ENCODE results near the gene UGT1A4.

DNA sequence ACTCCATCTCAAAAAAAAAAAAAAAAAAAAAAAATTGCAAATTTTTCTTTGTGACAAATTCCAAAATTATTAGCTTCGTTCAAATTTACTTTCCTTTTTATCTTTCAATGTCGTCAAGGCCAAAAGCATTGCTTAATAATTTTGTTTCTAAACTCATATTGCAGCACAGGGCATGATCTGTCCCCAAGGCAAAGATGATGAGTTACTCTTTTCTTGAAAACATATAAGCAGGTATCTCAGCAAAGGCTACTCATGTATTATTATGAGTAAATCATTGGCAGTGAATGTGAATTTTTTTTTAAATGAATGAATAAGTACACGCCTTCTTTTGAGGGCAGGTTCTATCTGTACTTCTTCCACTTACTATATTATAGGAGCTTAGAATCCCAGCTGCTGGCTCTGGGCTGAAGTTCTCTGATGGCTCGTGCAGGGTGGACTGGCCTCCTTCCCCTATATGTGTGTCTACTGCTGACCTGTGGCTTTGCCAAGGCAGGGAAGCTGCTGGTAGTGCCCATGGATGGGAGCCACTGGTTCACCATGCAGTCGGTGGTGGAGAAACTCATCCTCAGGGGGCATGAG lies 36.9 kb upstream of the UGT1A4 start, which contains the start of gene UGT1A7:
- no peak for TF ChIP-seq SETDB1 (IDR thresholded peaks at IDR 0.05; ENCODE audit: low read length)
- no peak for TF ChIP-seq POLR2A (conservative IDR thresholded peaks at IDR 0.05)
- TF ChIP-seq ZNF274 (IDR thresholded peaks at IDR 0.05; ENCODE audit: borderline replicate concordance, low read depth, low read length) = no peak
- no peak for TF ChIP-seq ETV6 (IDR thresholded peaks at IDR 0.05; ENCODE audit: borderline replicate concordance in 1 of 2, low read depth in 2 of 2, low read length in 1 of 2)
- no peak for TF ChIP-seq ETV6 (CRISPR knock-in tag; IDR thresholded peaks at IDR 0.05; ENCODE audit: borderline replicate concordance)
- TF ChIP-seq ILK (tag; IDR thresholded peaks at IDR 0.05; ENCODE audit: borderline replicate concordance, low read depth) = no peak
- TF ChIP-seq GABPA (tag; conservative IDR thresholded peaks at IDR 0.05; ENCODE audit: low read depth) = no peak
- TF ChIP-seq SMARCA5 (IDR thresholded peaks at IDR 0.05) = no peak
- no peak for TF ChIP-seq ZNF146 (CRISPR knock-in tag; IDR thresholded peaks at IDR 0.05; ENCODE audit: unreplicated experiment)
- no peak for TF ChIP-seq PRPF4 (IDR thresholded peaks at IDR 0.05; ENCODE audit: insufficient read depth, low read depth, low read length, poor library complexity, severe bottlenecking)
- no peak for TF ChIP-seq ZFX (CRISPR knock-in tag; IDR thresholded peaks at IDR 0.05)

All from K562 (cell line).